Suprapubic skin (tissue), 4 donors: ENCODE measurements around the gene ACD.

Experiments used
- POLR2A ChIP-seq, 2 donors: fragments of 450-650 bp; IDR thresholded peaks; one replicate each; pipeline ENCODE4 v1.6.1; 2017; ENCODE audit warnings: antibody characterized with exemption in 2 of 2, mild to moderate bottlenecking in 2 of 2, moderate library complexity in 2 of 2
- POLR2AphosphoS5 ChIP-seq, 3 donors: sonication (generic); formaldehyde crosslinking; IDR thresholded peaks; one replicate each; pipeline ENCODE4 v1.6.1; 2017; ENCODE audit warnings: antibody characterized with exemption in 3 of 3
- TF ChIP-seq, protein P1 (sequence below), 2 donors: fragments of 200-600 bp in 1 of 2; fragments of 450-650 bp in 1 of 2; sonication (generic) in 1 of 2; IDR thresholded peaks; one replicate each; pipeline ENCODE4 v1.5.1; 2016 to 2019; ENCODE audit warnings: antibody characterized with exemption in 2 of 2, mild to moderate bottlenecking in 1 of 2, moderate library complexity in 1 of 2

- TF ChIP-seq POLR2AphosphoS5 (IDR thresholded peaks at IDR 0.05) (no peak), POLR2A (IDR thresholded peaks at IDR 0.05) (no peak)
- TF ChIP-seq, protein P1, sequence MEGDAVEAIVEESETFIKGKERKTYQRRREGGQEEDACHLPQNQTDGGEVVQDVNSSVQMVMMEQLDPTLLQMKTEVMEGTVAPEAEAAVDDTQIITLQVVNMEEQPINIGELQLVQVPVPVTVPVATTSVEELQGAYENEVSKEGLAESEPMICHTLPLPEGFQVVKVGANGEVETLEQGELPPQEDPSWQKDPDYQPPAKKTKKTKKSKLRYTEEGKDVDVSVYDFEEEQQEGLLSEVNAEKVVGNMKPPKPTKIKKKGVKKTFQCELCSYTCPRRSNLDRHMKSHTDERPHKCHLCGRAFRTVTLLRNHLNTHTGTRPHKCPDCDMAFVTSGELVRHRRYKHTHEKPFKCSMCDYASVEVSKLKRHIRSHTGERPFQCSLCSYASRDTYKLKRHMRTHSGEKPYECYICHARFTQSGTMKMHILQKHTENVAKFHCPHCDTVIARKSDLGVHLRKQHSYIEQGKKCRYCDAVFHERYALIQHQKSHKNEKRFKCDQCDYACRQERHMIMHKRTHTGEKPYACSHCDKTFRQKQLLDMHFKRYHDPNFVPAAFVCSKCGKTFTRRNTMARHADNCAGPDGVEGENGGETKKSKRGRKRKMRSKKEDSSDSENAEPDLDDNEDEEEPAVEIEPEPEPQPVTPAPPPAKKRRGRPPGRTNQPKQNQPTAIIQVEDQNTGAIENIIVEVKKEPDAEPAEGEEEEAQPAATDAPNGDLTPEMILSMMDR (IDR thresholded peaks at IDR 0.05), result no peak
Observed at GRCh38 chr16:67654403-67654911, 5.6 kb downstream of the ACD start.
